ENCODE results near the gene CCNE1. TPM values are rescaled to one million over a fixed set of nuclear protein-coding genes. Genes with fewer than 3 reads are reported as not detected.

Gene CCNE1
- total RNA-seq, 1 experiment from 2014 or later, result 26.4 TPM

DNA sequence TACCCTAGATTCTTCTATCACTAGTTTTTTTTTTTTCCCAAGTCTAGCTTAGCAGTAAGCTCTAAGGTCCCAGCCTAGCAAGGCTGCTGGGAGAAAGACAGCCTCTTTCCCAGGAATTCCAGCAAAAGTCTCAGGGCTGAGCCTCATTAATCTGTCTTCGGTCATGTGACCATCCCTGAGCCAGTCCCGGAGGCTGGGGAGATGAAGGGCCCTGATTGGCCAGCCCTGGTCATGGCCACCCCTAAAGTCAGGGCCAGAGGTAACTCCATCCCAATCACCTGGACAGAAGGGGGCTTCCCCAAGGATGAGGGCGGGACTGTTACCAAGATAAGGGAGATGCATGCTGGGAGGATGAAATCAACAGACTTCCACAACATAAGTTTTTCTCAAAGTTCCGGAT, 43.3 kb downstream of the CCNE1 start:
- ChIA-PET POLR2A (no interaction called here), CTCF (interaction anchor here (0.7 kb wide), 1 partner anchor 319 kb away, joined by 4 read pairs; no protein-coding TSS in a partner anchor)
- BruUV-seq (replicated peaks), result no TSS peak
- no peak overlapping the region for H3K27ac ChIP-seq (ENCODE audit: low read length)
- in situ Hi-C loops (cut with HindIII; ENCODE audit: low pct_unique_long_range_greater_than_20kb, low sequenced_read_pairs) (no loop called here), intact Hi-C loops (cut with micrococcal nuclease; ENCODE audit: unreplicated experiment) (no loop called here)
- TF ChIP-seq POLR2AphosphoS5 (IDR thresholded peaks at IDR 0.05; ENCODE audit: low read depth, low read length), result no peak
- TF ChIP-seq TCF7L2 (IDR thresholded peaks at IDR 0.05; ENCODE audit: low read depth, low read length), result no peak
- TF ChIP-seq, protein P1, sequence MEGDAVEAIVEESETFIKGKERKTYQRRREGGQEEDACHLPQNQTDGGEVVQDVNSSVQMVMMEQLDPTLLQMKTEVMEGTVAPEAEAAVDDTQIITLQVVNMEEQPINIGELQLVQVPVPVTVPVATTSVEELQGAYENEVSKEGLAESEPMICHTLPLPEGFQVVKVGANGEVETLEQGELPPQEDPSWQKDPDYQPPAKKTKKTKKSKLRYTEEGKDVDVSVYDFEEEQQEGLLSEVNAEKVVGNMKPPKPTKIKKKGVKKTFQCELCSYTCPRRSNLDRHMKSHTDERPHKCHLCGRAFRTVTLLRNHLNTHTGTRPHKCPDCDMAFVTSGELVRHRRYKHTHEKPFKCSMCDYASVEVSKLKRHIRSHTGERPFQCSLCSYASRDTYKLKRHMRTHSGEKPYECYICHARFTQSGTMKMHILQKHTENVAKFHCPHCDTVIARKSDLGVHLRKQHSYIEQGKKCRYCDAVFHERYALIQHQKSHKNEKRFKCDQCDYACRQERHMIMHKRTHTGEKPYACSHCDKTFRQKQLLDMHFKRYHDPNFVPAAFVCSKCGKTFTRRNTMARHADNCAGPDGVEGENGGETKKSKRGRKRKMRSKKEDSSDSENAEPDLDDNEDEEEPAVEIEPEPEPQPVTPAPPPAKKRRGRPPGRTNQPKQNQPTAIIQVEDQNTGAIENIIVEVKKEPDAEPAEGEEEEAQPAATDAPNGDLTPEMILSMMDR (IDR thresholded peaks at IDR 0.05), result no peak
- no peak for TF ChIP-seq SIN3A (IDR thresholded peaks at IDR 0.05; ENCODE audit: borderline replicate concordance, insufficient read depth, low read depth, low read length)
- TF ChIP-seq, protein P2, sequence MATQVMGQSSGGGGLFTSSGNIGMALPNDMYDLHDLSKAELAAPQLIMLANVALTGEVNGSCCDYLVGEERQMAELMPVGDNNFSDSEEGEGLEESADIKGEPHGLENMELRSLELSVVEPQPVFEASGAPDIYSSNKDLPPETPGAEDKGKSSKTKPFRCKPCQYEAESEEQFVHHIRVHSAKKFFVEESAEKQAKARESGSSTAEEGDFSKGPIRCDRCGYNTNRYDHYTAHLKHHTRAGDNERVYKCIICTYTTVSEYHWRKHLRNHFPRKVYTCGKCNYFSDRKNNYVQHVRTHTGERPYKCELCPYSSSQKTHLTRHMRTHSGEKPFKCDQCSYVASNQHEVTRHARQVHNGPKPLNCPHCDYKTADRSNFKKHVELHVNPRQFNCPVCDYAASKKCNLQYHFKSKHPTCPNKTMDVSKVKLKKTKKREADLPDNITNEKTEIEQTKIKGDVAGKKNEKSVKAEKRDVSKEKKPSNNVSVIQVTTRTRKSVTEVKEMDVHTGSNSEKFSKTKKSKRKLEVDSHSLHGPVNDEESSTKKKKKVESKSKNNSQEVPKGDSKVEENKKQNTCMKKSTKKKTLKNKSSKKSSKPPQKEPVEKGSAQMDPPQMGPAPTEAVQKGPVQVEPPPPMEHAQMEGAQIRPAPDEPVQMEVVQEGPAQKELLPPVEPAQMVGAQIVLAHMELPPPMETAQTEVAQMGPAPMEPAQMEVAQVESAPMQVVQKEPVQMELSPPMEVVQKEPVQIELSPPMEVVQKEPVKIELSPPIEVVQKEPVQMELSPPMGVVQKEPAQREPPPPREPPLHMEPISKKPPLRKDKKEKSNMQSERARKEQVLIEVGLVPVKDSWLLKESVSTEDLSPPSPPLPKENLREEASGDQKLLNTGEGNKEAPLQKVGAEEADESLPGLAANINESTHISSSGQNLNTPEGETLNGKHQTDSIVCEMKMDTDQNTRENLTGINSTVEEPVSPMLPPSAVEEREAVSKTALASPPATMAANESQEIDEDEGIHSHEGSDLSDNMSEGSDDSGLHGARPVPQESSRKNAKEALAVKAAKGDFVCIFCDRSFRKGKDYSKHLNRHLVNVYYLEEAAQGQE (IDR thresholded peaks at IDR 0.05; ENCODE audit: insufficient read depth in 1 of 2, low read depth in 2 of 2, low read length in 1 of 2), result no peak
- ATAC-seq (no peak), DNase-seq (ENCODE audit: low read depth, low spot score) (no peak)
- H3K4me1 ChIP-seq (ENCODE audit: control insufficient read depth, insufficient read depth, low read length), result no peaks in the 10 kb centered on the region
- no peaks in the 10 kb centered on the region for H3K27me3 ChIP-seq (ENCODE audit: control insufficient read depth, insufficient read depth, low read length)
- no peaks in the 10 kb centered on the region for H3K36me3 ChIP-seq (ENCODE audit: control insufficient read depth, insufficient read depth, low read length)
- H3K4me3 ChIP-seq (ENCODE audit: low read depth in 2 of 2, low read length in 2 of 2), result no peak overlapping the region
- no peaks in the 10 kb centered on the region for H3K9me3 ChIP-seq (ENCODE audit: control insufficient read depth, insufficient read depth, low read depth, low read length)

DNA sequence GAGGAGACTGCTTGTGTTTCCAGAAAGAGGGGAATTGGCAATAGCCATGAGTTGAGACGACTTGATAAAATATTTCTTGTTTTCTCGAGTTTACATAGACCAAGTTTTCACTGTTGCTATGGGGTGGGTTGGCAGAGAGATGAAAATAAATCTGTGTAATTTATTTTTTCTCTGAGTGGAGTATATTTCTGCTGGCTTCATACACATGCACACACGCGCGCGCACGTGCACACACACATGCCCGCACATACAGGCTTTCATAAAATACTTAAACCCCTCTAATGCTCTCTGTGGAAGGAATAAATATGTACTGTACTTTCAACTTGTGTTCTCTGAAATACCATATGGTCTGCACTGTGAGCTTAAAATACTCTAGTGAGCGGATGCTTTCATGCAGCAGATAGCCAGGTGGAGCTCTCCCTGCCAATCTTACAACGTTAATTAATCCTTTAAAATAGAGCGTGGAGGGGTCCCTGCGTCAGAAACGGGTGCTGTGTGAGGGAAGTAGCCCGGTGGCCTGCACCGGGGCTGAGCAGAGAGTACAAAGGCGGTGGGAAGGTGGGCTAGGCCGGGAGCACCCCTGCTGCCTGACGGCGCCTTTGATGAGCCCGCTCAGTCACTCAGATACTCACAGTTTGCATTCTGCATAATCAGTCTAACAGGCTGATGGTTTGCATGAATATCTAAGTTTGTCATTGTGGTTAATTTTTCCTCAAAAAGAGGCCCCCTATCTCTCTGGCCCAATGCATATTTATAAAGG, 44.1 kb downstream of the CCNE1 start:
- in situ Hi-C loops (cut with HindIII; ENCODE audit: low pct_unique_long_range_greater_than_20kb, low sequenced_read_pairs) (no loop called here), intact Hi-C loops (cut with micrococcal nuclease; ENCODE audit: unreplicated experiment) (no loop called here)
- BruUV-seq (replicated peaks), result no TSS peak

More for the DNA sequence above, 44.1 kb downstream of the CCNE1 start:
- Histone ChIP-seq H3K9me3 (ENCODE audit: control insufficient read depth, insufficient read depth, low read depth, low read length) (no peaks in the 10 kb centered on the region), H3K27ac (ENCODE audit: low read length) (no peak overlapping the region), H3K4me3 (ENCODE audit: low read depth in 2 of 2, low read length in 2 of 2) (no peak overlapping the region), H3K36me3 (ENCODE audit: control insufficient read depth, insufficient read depth, low read length) (no peaks in the 10 kb centered on the region), H3K27me3 (ENCODE audit: control insufficient read depth, insufficient read depth, low read length) (no peaks in the 10 kb centered on the region), H3K4me1 (ENCODE audit: control insufficient read depth, insufficient read depth, low read length) (no peaks in the 10 kb centered on the region)
- ATAC-seq (no peak), DNase-seq (ENCODE audit: low read depth, low spot score) (no peak)
- TF ChIP-seq, protein P1 (IDR thresholded peaks at IDR 0.05), result no peak
- TF ChIP-seq TCF7L2 (IDR thresholded peaks at IDR 0.05; ENCODE audit: low read depth, low read length) (no peak), SIN3A (IDR thresholded peaks at IDR 0.05; ENCODE audit: borderline replicate concordance, insufficient read depth, low read depth, low read length) (no peak), POLR2AphosphoS5 (IDR thresholded peaks at IDR 0.05; ENCODE audit: low read depth, low read length) (no peak)
- TF ChIP-seq, protein P2 (IDR thresholded peaks at IDR 0.05; ENCODE audit: insufficient read depth in 1 of 2, low read depth in 2 of 2, low read length in 1 of 2), result no peak
- CTCF ChIA-PET, result no interaction called here
- POLR2A ChIA-PET, result no interaction called here
